ENCODE results near the gene RIPOR3.

DNA sequence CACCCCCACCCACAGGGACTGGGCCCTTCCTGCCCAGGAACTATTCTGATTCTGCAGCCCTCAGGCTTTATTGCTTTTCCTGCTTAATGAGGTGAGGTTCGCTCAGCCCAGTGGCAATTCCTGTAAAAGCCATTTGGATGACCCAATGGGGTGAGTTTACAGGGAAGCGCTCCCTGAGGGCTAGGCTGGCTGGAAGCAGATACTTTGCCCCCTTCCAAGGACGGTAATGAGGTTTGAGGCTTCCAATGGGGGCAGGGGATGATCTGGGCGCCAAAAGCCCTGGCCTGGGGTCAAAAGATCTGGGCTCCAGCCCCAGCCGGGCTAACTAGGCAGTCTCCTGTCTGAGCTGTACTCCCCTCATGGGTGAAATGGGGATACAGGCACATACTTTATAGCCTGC lies 41.8 kb downstream of the RIPOR3 start:
- TF ChIP-seq RAD21 (IDR thresholded peaks at IDR 0.05) (no peak), SP1 (IDR thresholded peaks at IDR 0.05) (no peak), GABPA (IDR thresholded peaks at IDR 0.05 in 1 of 2, conservative IDR thresholded peaks at IDR 0.05 in 1 of 2) (no peak), RXRA (IDR thresholded peaks at IDR 0.05) (no peak), YY1 (IDR thresholded peaks at IDR 0.05) (no peak), JUND (IDR thresholded peaks at IDR 0.05) (no peak), TAF1 (conservative IDR thresholded peaks at IDR 0.05) (no peak), EGR1 (IDR thresholded peaks at IDR 0.05; ENCODE audit: low read depth in 2 of 2) (no peak)
- TF ChIP-seq, protein P1, sequence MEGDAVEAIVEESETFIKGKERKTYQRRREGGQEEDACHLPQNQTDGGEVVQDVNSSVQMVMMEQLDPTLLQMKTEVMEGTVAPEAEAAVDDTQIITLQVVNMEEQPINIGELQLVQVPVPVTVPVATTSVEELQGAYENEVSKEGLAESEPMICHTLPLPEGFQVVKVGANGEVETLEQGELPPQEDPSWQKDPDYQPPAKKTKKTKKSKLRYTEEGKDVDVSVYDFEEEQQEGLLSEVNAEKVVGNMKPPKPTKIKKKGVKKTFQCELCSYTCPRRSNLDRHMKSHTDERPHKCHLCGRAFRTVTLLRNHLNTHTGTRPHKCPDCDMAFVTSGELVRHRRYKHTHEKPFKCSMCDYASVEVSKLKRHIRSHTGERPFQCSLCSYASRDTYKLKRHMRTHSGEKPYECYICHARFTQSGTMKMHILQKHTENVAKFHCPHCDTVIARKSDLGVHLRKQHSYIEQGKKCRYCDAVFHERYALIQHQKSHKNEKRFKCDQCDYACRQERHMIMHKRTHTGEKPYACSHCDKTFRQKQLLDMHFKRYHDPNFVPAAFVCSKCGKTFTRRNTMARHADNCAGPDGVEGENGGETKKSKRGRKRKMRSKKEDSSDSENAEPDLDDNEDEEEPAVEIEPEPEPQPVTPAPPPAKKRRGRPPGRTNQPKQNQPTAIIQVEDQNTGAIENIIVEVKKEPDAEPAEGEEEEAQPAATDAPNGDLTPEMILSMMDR (IDR thresholded peaks at IDR 0.05; ENCODE audit: low read depth, low read length, missing input control) = no peak
- TF ChIP-seq, protein P2, sequence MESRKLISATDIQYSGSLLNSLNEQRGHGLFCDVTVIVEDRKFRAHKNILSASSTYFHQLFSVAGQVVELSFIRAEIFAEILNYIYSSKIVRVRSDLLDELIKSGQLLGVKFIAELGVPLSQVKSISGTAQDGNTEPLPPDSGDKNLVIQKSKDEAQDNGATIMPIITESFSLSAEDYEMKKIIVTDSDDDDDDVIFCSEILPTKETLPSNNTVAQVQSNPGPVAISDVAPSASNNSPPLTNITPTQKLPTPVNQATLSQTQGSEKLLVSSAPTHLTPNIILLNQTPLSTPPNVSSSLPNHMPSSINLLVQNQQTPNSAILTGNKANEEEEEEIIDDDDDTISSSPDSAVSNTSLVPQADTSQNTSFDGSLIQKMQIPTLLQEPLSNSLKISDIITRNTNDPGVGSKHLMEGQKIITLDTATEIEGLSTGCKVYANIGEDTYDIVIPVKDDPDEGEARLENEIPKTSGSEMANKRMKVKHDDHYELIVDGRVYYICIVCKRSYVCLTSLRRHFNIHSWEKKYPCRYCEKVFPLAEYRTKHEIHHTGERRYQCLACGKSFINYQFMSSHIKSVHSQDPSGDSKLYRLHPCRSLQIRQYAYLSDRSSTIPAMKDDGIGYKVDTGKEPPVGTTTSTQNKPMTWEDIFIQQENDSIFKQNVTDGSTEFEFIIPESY (IDR thresholded peaks at IDR 0.05) = no peak
- TF ChIP-seq, protein P3, sequence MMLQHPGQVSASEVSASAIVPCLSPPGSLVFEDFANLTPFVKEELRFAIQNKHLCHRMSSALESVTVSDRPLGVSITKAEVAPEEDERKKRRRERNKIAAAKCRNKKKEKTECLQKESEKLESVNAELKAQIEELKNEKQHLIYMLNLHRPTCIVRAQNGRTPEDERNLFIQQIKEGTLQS (IDR thresholded peaks at IDR 0.05) = no peak
- TF ChIP-seq, protein P4, sequence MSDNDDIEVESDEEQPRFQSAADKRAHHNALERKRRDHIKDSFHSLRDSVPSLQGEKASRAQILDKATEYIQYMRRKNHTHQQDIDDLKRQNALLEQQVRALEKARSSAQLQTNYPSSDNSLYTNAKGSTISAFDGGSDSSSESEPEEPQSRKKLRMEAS (IDR thresholded peaks at IDR 0.05) = no peak
- TF ChIP-seq, protein P5, sequence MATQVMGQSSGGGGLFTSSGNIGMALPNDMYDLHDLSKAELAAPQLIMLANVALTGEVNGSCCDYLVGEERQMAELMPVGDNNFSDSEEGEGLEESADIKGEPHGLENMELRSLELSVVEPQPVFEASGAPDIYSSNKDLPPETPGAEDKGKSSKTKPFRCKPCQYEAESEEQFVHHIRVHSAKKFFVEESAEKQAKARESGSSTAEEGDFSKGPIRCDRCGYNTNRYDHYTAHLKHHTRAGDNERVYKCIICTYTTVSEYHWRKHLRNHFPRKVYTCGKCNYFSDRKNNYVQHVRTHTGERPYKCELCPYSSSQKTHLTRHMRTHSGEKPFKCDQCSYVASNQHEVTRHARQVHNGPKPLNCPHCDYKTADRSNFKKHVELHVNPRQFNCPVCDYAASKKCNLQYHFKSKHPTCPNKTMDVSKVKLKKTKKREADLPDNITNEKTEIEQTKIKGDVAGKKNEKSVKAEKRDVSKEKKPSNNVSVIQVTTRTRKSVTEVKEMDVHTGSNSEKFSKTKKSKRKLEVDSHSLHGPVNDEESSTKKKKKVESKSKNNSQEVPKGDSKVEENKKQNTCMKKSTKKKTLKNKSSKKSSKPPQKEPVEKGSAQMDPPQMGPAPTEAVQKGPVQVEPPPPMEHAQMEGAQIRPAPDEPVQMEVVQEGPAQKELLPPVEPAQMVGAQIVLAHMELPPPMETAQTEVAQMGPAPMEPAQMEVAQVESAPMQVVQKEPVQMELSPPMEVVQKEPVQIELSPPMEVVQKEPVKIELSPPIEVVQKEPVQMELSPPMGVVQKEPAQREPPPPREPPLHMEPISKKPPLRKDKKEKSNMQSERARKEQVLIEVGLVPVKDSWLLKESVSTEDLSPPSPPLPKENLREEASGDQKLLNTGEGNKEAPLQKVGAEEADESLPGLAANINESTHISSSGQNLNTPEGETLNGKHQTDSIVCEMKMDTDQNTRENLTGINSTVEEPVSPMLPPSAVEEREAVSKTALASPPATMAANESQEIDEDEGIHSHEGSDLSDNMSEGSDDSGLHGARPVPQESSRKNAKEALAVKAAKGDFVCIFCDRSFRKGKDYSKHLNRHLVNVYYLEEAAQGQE (IDR thresholded peaks at IDR 0.05) = no peak

Measured in liver (tissue), 3 donors.